Measurements from ENCODE around the gene NOTO.

Gene NOTO

GRCh38 chr2:73233932-73234832 is 31.8 kb downstream of the NOTO start, which contains the start of gene CCT7:
Gene CCT7 (plus strand): TSS chr2:73234308. CDS start chr2:73234379, 71 bp downstream.
- DNase-seq (ENCODE audit: low read depth in 2 of 2), result peak; percentile 70 to 79

- no peak for DNase-seq (ENCODE audit: low read depth in 2 of 2)
These were observed 33.1 kb downstream of the NOTO start for GRCh38 chr2:73235315-73236028.

- DNase-seq (ENCODE audit: low read depth in 2 of 2), result no peak
These were observed 34.8 kb downstream of the NOTO start for GRCh38 chr2:73237168-73237567.

GRCh38 chr2:73238149-73238548 is 35.8 kb downstream of the NOTO start:
- DNase-seq (ENCODE audit: low read depth in 2 of 2), result no peak

GRCh38 chr2:73238976-73239375 is 36.6 kb downstream of the NOTO start:
- DNase-seq (ENCODE audit: low read depth in 2 of 2), result no peak

- no peak for DNase-seq (ENCODE audit: low read depth in 2 of 2)
These were observed 37.4 kb downstream of the NOTO start for GRCh38 chr2:73239776-73240175.

GRCh38 chr2:73243884-73244570 is 41.7 kb downstream of the NOTO start:
- no peak for DNase-seq (ENCODE audit: low read depth in 2 of 2)

- DNase-seq (ENCODE audit: low read depth in 2 of 2), result no peak
These were observed 42.2 kb downstream of the NOTO start for GRCh38 chr2:73244580-73244979.

GRCh38 chr2:73246850-73247249 is 44.5 kb downstream of the NOTO start:
- no peak for DNase-seq (ENCODE audit: low read depth in 2 of 2)

GRCh38 chr2:73249636-73250035 is 47.3 kb downstream of the NOTO start:
- DNase-seq (ENCODE audit: low read depth in 2 of 2), result no peak

- no peak for DNase-seq (ENCODE audit: low read depth in 2 of 2)
These were observed 48.8 kb downstream of the NOTO start for GRCh38 chr2:73250872-73251846.

- no peak for DNase-seq (ENCODE audit: low read depth in 2 of 2)
These were observed 50.1 kb downstream of the NOTO start for GRCh38 chr2:73252238-73253027.

- DNase-seq (ENCODE audit: low read depth in 2 of 2), result no peak
These were observed 51.0 kb downstream of the NOTO start for GRCh38 chr2:73253400-73253799.

- DNase-seq (ENCODE audit: low read depth in 2 of 2), result no peak
These were observed 51.5 kb downstream of the NOTO start for GRCh38 chr2:73253901-73254300.

- DNase-seq (ENCODE audit: low read depth in 2 of 2), result no peak
These were observed 52.1 kb downstream of the NOTO start for GRCh38 chr2:73254343-73255006.

GRCh38 chr2:73255007-73255644 is 52.8 kb downstream of the NOTO start:
- no peak for DNase-seq (ENCODE audit: low read depth in 2 of 2)

GRCh38 chr2:73255907-73256617 is 53.7 kb downstream of the NOTO start:
- DNase-seq (ENCODE audit: low read depth in 2 of 2), result no peak

GRCh38 chr2:73256618-73256922 is 54.2 kb downstream of the NOTO start:
- no peak for DNase-seq (ENCODE audit: low read depth in 2 of 2)

GRCh38 chr2:73257021-73257420 is 54.6 kb downstream of the NOTO start:
- no peak for DNase-seq (ENCODE audit: low read depth in 2 of 2)
